HCT116 (cell line): ENCODE results near the gene ABHD12. TPM values are rescaled to one million over a fixed set of nuclear protein-coding genes. Genes with fewer than 3 reads are reported as not detected.

Experiments
- ATAC-seq: fragments of 200-7000 bp; cut with Tn5 transposase; 2 replicates; pipeline ENCODE4 v1.9.1; 2020; ENCODE audit warnings: mild to moderate bottlenecking, moderate library complexity
- BruUV-seq: library from RNA; stranded (reverse); fragments of 400-500 nt; replicated peaks from 2 replicates; lab custom pipeline; 2021; lab: Mats Ljungman, UMichigan
- CTCF ChIA-PET: fragments of 300-600 bp; sonication (Branson Sonifier 250); formaldehyde crosslinking; loops from one replicate; lab custom pipeline; 2021; ENCODE audit warnings: antibody characterized with exemption; lab: Charles Lee
- POLR2A ChIA-PET: fragments of 300-600, 350-600 bp; sonication (Branson Sonifier 250); formaldehyde crosslinking; loops from one replicate; lab custom pipeline; 2021; ENCODE audit warnings: antibody characterized with exemption; lab: Charles Lee
- RAD21 ChIA-PET, 2 experiments: fragments of 300-600 bp; sonication (Branson Sonifier 250); formaldehyde crosslinking; loops; one replicate each; lab custom pipeline; 2023; ENCODE audit warnings: low total read pairs in 2 of 2; ENCODE audit not compliant: uncharacterized antibody in 2 of 2, unreplicated experiment in 2 of 2, low non-redundant PET in 1 of 2; lab: Charles Lee
- DNase-seq: peaks from one replicate; pipeline ENCODE4 v3.0.0-alpha.2; 2010; ENCODE audit warnings: low read depth, low spot score
- H2AFZ ChIP-seq: fragments of 200-600 bp; shearing (Covaris generic), sonication (generic); 2 replicates; pipeline ENCODE4 v1.6.1; 2017; ENCODE audit warnings: low read depth, mixed run types, mixed read lengths, antibody characterized with exemption, low read length; ENCODE audit not compliant: poor library complexity, severe bottlenecking
- H3K27ac ChIP-seq: 2 replicates; pipeline ENCODE4 v1.5.1; 2012; ENCODE audit warnings: low read depth, low read length
- H3K27me3 ChIP-seq: fragments of 200-600 bp; sonication (generic); 2 replicates; pipeline ENCODE4 v1.6.1; 2016; ENCODE audit warnings: mixed run types, low read length, mixed read lengths; ENCODE audit not compliant: insufficient read depth
- H3K36me3 ChIP-seq, 2 experiments: fragments of 200-500 bp in 1 of 2; fragments of 200-600 bp in 1 of 2; sonication (Bioruptor generic) in 1 of 2; sonication (generic) in 1 of 2; 2 replicates each; pipeline versions ENCODE4 v1.5.1 to v1.6.1; 2014 to 2016; ENCODE audit warnings: low read length in 2 of 2, inconsistent platforms in 1 of 2, mixed read lengths in 1 of 2, mixed run types in 1 of 2; ENCODE audit not compliant: insufficient read depth in 2 of 2, control insufficient read depth in 1 of 2
- H3K4me1 ChIP-seq, 2 experiments: fragments of 200-600 bp in 1 of 2; sonication (generic) in 1 of 2; 2 replicates each; pipeline versions ENCODE4 v1.5.1 to v1.6.1; 2012 to 2017; ENCODE audit warnings: low read length in 2 of 2, inconsistent platforms in 1 of 2, mild to moderate bottlenecking in 1 of 2, mixed read lengths in 1 of 2, mixed run types in 1 of 2, moderate library complexity in 1 of 2; ENCODE audit not compliant: insufficient read depth in 2 of 2, control insufficient read depth in 1 of 2
- H3K4me2 ChIP-seq: fragments of 200-600 bp; sonication (generic); 2 replicates; pipeline ENCODE4 v1.6.1; 2017; ENCODE audit warnings: mixed run types, low read length, mixed read lengths
- H3K4me3 ChIP-seq, 2 experiments: fragments of 200-600 bp in 1 of 2; sonication (generic) in 1 of 2; replicated peaks in 1 of 2; 2 replicates each; pipeline ENCODE4 v1.5.1; 2011 to 2016; ENCODE audit warnings: low read length in 2 of 2, control low read depth in 1 of 2, low read depth in 1 of 2, mild to moderate bottlenecking in 1 of 2, mixed read lengths in 1 of 2, mixed run types in 1 of 2
- H3K79me2 ChIP-seq: fragments of 200-600 bp; sonication (generic); 2 replicates; pipeline ENCODE4 v1.6.1; 2017; ENCODE audit warnings: mild to moderate bottlenecking, mixed run types, low read length, moderate library complexity, mixed read lengths; ENCODE audit not compliant: insufficient read depth
- H3K9ac ChIP-seq: fragments of 200-600 bp; sonication (generic); 2 replicates; pipeline ENCODE4 v1.6.1; 2016; ENCODE audit warnings: low read length, mixed read lengths
- H3K9me2 ChIP-seq: fragments of 200-600 bp; sonication (generic), shearing (Covaris generic); 2 replicates; pipeline ENCODE4 v1.6.1; 2017; ENCODE audit warnings: mixed run types, mild to moderate bottlenecking, moderate library complexity; ENCODE audit not compliant: insufficient read depth
- H3K9me3 ChIP-seq, 2 experiments: fragments of 200-500 bp in 1 of 2; fragments of 200-600 bp in 1 of 2; sonication (Bioruptor generic) in 1 of 2; sonication (generic) in 1 of 2; 2 replicates each; pipeline ENCODE4 v1.6.1; 2014 to 2017; ENCODE audit warnings: low read length in 2 of 2, mixed read lengths in 2 of 2, inconsistent platforms in 1 of 2, low read depth in 1 of 2, mild to moderate bottlenecking in 1 of 2, mixed run types in 1 of 2, moderate library complexity in 1 of 2; ENCODE audit not compliant: control insufficient read depth in 1 of 2, insufficient read depth in 1 of 2
- H4K20me1 ChIP-seq: fragments of 200-600 bp; sonication (generic), shearing (Covaris generic); 2 replicates; pipeline ENCODE4 v1.6.1; 2017; ENCODE audit warnings: mixed run types, mild to moderate bottlenecking, moderate library complexity; ENCODE audit not compliant: insufficient read depth
- ATF3 ChIP-seq: IDR thresholded peaks from 2 replicates; pipeline ENCODE4 v1.6.1; 2012
- CBX3 ChIP-seq: IDR thresholded peaks from 2 replicates; pipeline ENCODE4 v1.6.1; 2012; ENCODE audit warnings: low read depth
- CEBPB ChIP-seq: IDR thresholded peaks from 2 replicates; pipeline ENCODE4 v1.6.1; 2012; ENCODE audit warnings: low read depth
- EGR1 ChIP-seq: IDR thresholded peaks from 2 replicates; pipeline ENCODE4 v1.6.1; 2012; ENCODE audit warnings: low read depth
- EZH2 ChIP-seq: fragments of 200-600 bp; sonication (generic); IDR thresholded peaks from 2 replicates; pipeline ENCODE4 v1.6.1; 2017; ENCODE audit warnings: antibody characterized with exemption, mixed run types
- FOSL1 ChIP-seq: IDR thresholded peaks from 2 replicates; pipeline ENCODE4 v1.6.1; 2012; ENCODE audit warnings: low read depth
- JUND ChIP-seq: IDR thresholded peaks from 2 replicates; pipeline ENCODE4 v1.6.1; 2012
- MAX ChIP-seq: IDR thresholded peaks from 2 replicates; pipeline ENCODE4 v1.6.1; 2012
- POLR2A ChIP-seq: IDR thresholded peaks from 2 replicates; pipeline ENCODE4 v1.7.0; 2011; ENCODE audit warnings: borderline replicate concordance; ENCODE audit not compliant: insufficient read depth, insufficient read length; ENCODE audit errors: extremely low read depth
- POLR2AphosphoS5 ChIP-seq: IDR thresholded peaks from 2 replicates; pipeline ENCODE4 v1.6.1; 2011; ENCODE audit warnings: mild to moderate bottlenecking, low read depth, low read length, moderate library complexity
- RAD21 ChIP-seq: IDR thresholded peaks from 2 replicates; pipeline ENCODE4 v1.6.1; 2012; ENCODE audit warnings: low read depth, mild to moderate bottlenecking
- SIN3A ChIP-seq: IDR thresholded peaks from 2 replicates; pipeline ENCODE4 v1.6.1; 2012; ENCODE audit warnings: low read depth
- SRF ChIP-seq: IDR thresholded peaks from 2 replicates; pipeline ENCODE4 v1.6.1; 2012; ENCODE audit warnings: low read depth
- TCF7L2 ChIP-seq: IDR thresholded peaks from 2 replicates; pipeline ENCODE4 v1.7.0; 2011; ENCODE audit warnings: borderline replicate concordance, inconsistent platforms; ENCODE audit not compliant: insufficient read depth, insufficient read length; ENCODE audit errors: extremely low read depth
- YY1 ChIP-seq: IDR thresholded peaks from 2 replicates; pipeline ENCODE4 v1.6.1; 2011; ENCODE audit warnings: low read length, low read depth, moderate library complexity, mild to moderate bottlenecking; ENCODE audit not compliant: insufficient replicate concordance; ENCODE audit errors: extremely low read depth
- ZFX ChIP-seq: fragments of 450-650 bp; IDR thresholded peaks from 2 replicates; pipeline ENCODE4 v1.6.1; 2017
- intact Hi-C: fragments of 100-400 bp; cut with micrococcal nuclease; formaldehyde crosslinking; loops from 2 replicates; pipeline ENCODE4 v1.10.0; 2022
- total RNA-seq: library from RNA; stranded (reverse); gene quantifications from one replicate; pipeline ENCODE4 v1.2.1, GENCODE V29; 2021; ENCODE audit not compliant: unreplicated experiment
- TF ChIP-seq, protein P1 (sequence below): IDR thresholded peaks from 2 replicates; pipeline ENCODE4 v1.6.1; 2011; ENCODE audit warnings: mild to moderate bottlenecking, low read length, moderate library complexity; ENCODE audit not compliant: insufficient replicate concordance; ENCODE audit errors: extremely low read depth

ABHD12 gene
- total RNA-seq, 1 experiment from 2014 or later: 31.7 TPM

DNA sequence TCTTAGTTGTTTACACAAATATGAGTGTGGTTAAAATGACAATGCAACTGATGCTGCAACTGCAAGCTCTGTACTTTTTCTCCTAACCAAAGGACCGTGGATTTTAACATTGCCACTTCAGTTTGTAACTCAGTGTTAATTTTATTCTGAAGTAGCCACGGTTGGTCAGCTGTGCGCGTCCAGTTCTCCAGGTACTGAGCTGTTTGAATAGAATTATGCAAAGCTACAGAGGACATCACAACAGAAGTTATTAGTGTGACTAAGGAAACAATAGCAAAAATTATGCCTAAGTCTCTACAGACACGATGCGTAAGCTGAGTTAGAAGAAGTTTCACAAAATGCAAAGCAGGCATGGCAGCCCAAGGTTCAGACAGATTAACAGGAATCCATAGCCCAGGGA is 4.4 kb upstream of the ABHD12 start (continued):
- TF ChIP-seq, protein P1, sequence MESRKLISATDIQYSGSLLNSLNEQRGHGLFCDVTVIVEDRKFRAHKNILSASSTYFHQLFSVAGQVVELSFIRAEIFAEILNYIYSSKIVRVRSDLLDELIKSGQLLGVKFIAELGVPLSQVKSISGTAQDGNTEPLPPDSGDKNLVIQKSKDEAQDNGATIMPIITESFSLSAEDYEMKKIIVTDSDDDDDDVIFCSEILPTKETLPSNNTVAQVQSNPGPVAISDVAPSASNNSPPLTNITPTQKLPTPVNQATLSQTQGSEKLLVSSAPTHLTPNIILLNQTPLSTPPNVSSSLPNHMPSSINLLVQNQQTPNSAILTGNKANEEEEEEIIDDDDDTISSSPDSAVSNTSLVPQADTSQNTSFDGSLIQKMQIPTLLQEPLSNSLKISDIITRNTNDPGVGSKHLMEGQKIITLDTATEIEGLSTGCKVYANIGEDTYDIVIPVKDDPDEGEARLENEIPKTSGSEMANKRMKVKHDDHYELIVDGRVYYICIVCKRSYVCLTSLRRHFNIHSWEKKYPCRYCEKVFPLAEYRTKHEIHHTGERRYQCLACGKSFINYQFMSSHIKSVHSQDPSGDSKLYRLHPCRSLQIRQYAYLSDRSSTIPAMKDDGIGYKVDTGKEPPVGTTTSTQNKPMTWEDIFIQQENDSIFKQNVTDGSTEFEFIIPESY: no peak

DNA sequence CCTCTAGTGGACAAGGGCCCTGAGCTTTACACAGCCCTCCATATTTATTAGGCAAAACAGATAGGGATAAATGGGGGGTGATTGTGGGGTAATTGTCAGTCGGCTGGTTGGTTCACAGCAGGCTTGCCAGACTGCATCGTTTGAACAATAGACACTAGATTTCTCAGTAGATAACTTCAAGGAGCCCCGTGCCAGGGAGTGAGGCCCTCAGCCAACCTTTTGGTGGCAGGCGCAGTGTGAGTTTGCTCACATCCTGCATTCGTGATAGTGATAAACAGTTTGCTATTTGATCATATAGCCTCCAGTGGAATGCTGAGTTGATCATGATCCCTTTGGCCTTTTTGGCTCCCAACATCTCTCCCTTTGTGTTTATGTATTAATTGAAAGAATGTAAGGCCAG is 3.6 kb upstream of the ABHD12 start:
- no peak overlapping the region for H3K4me3 ChIP-seq
- no peak for ATAC-seq
- TF ChIP-seq SRF (no peak), POLR2A (no peak), CBX3 (no peak), ATF3 (no peak), EGR1 (no peak), RAD21 (no peak), MAX (no peak), JUND (no peak), SIN3A (no peak), TCF7L2 (no peak), ZFX (no peak), YY1 (no peak), POLR2AphosphoS5 (no peak), FOSL1 (no peak), CEBPB (no peak), EZH2 (no peak)
- TF ChIP-seq, protein P1: no peak
- TF ChIP-seq, all 23 proteins: peak for 0
- BruUV-seq: no TSS peak
- RAD21 ChIA-PET: no interaction called here
- no peaks in the 10 kb centered on the region for H3K9me2 ChIP-seq
- intact Hi-C loops: loop anchor here (10.0 kb wide), 1 partner anchor 329 kb away; no protein-coding TSS in a partner anchor
- no peak overlapping the region for H3K4me2 ChIP-seq
- no peak overlapping the region for H3K9ac ChIP-seq
- no peaks in the 10 kb centered on the region for H3K36me3 ChIP-seq
- H4K20me1 ChIP-seq: no peaks in the 10 kb centered on the region
- CTCF ChIA-PET: no interaction called here
- no peak overlapping the region for H3K27ac ChIP-seq
- H3K9me3 ChIP-seq: no peaks in the 10 kb centered on the region
- no peak overlapping the region for H2AFZ ChIP-seq
- POLR2A ChIA-PET: no interaction called here
- peaks cover 7% of the 10 kb centered on the region for H3K79me2 ChIP-seq
- no peak for DNase-seq
- peaks cover 5 to 8% of the 10 kb centered on the region in 2 experiments; a peak in 3 of 4 replicates for H3K4me1 ChIP-seq
- H3K27me3 ChIP-seq: no peaks in the 10 kb centered on the region
